Measurements from ENCODE around the gene CMPK1. TPM values are rescaled to one million over a fixed set of nuclear protein-coding genes. Genes with fewer than 3 reads are reported as not detected.

The CMPK1 gene
- total and polyA plus RNA-seq, 2 of the 8 experiments (the other 6 are each of a cell fraction or from before 2014, with no cell fraction given), result 6.0 to 36.9 TPM

DNA sequence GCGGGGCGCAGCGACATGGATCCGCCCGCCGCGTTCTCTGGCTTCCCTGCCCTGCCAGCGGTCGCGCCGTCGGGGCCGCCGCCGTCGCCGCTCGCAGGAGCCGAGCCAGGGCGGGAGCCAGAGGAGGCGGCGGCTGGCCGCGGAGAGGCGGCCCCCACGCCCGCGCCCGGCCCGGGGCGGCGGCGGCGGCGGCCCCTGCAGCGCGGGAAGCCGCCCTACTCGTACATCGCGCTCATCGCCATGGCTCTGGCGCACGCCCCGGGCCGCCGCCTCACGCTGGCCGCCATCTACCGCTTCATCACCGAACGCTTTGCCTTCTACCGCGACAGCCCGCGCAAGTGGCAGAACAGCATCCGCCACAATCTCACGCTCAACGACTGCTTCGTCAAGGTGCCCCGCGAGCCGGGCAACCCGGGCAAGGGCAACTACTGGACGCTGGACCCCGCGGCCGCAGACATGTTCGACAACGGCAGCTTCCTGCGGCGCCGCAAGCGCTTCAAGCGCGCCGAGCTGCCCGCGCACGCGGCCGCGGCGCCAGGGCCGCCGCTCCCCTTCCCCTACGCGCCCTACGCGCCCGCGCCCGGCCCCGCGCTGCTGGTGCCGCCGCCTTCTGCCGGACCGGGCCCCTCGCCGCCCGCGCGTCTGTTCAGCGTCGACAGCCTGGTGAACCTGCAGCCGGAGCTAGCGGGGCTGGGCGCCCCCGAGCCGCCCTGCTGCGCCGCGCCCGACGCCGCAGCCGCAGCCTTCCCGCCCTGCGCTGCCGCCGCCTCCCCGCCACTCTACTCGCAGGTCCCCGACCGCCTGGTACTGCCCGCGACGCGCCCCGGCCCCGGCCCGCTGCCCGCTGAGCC, 83.0 kb downstream of the CMPK1 start (continued):
- TF ChIP-seq CTCF (IDR thresholded peaks at IDR 0.05; ENCODE audit: control extremely low read depth in 1 of 3, insufficient read depth in 1 of 3, low read depth in 1 of 3, low read length in 3 of 3), result no peak
